ENCODE results near the gene ABLIM1. TPM values are rescaled to one million over a fixed set of nuclear protein-coding genes. Genes with fewer than 3 reads are reported as not detected.

The ABLIM1 gene
- total and polyA plus RNA-seq, 10 donors: 11.0 to 59.4 (median 38.7) TPM

GRCh38 chr10:114678820-114679219, 20.7 kb upstream of the ABLIM1 start:
- intact Hi-C loops (cut with DNase I; ENCODE audit: low total_unique reads): no loop called here
- DNase-seq: no peak
- Histone ChIP-seq H3K27me3 (replicated peaks in 1 of 7) (peaks cover 0 to 7% (median 0%) of the 10 kb centered on the region in 7 donors), H3K27ac (no peak overlapping the region), H3K9me3 (no peaks in the 10 kb centered on the region), H3K4me3 (no peak overlapping the region), H3K4me1 (peaks cover 0 to 24% (median 0%) of the 10 kb centered on the region in 6 donors), H3K36me3 (no peaks in the 10 kb centered on the region)
- WGBS, 5 donors: 65 to 88% (median 76%) methylated on average over 2 of the region's 2 CpGs
- TF ChIP-seq POLR2AphosphoS5 (IDR thresholded peaks at IDR 0.05): no peak

- WGBS, 5 donors: 79 to 94% (median 83%) methylated on average over 4 of the region's 4 CpGs
- Histone ChIP-seq H3K27ac (no peak overlapping the region), H3K27me3 (replicated peaks in 1 of 7) (peaks cover 0 to 7% (median 0%) of the 10 kb centered on the region in 7 donors), H3K9me3 (no peaks in the 10 kb centered on the region), H3K4me3 (no peak overlapping the region), H3K4me1 (peaks cover 0 to 19% (median 0%) of the 10 kb centered on the region in 6 donors), H3K36me3 (no peaks in the 10 kb centered on the region)
- intact Hi-C loops (cut with DNase I; ENCODE audit: low total_unique reads): no loop called here
- no peak for TF ChIP-seq CTCF (IDR thresholded peaks at IDR 0.05 in 8 of 11, conservative IDR thresholded peaks at IDR 0.05 in 3 of 11)
- no peak for TF ChIP-seq POLR2AphosphoS5 (IDR thresholded peaks at IDR 0.05)
- TF ChIP-seq POLR2A (IDR thresholded peaks at IDR 0.05): no peak
- DNase-seq: no peak
These were observed 20.3 kb upstream of the ABLIM1 start for GRCh38 chr10:114678336-114678735.

GRCh38 chr10:114674346-114674745, 16.3 kb upstream of the ABLIM1 start:
- intact Hi-C loops (cut with DNase I; ENCODE audit: low total_unique reads): no loop called here
- Histone ChIP-seq H3K36me3 (no peaks in the 10 kb centered on the region), H3K4me1 (no peaks in the 10 kb centered on the region), H3K27ac (peak overlapping the region in 2 of 8 donors; percentile 16 to 47), H3K4me3 (no peak overlapping the region), H3K27me3 (replicated peaks in 1 of 7) (no peaks in the 10 kb centered on the region), H3K9me3 (no peaks in the 10 kb centered on the region)
- no peak for DNase-seq
- no peak for TF ChIP-seq CTCF (IDR thresholded peaks at IDR 0.05 in 8 of 11, conservative IDR thresholded peaks at IDR 0.05 in 3 of 11)
- TF ChIP-seq POLR2A (IDR thresholded peaks at IDR 0.05): no peak
- TF ChIP-seq POLR2AphosphoS5 (IDR thresholded peaks at IDR 0.05): no peak
- WGBS, 5 donors: 52 to 81% (median 71%) methylated on average over 4 of the region's 4 CpGs

- Histone ChIP-seq H3K4me3 (no peak overlapping the region), H3K36me3 (no peaks in the 10 kb centered on the region), H3K27me3 (replicated peaks in 1 of 7) (no peaks in the 10 kb centered on the region), H3K27ac (no peak overlapping the region), H3K9me3 (peaks cover 0 to 4% (median 0%) of the 10 kb centered on the region in 8 donors), H3K4me1 (no peaks in the 10 kb centered on the region)
- no peak for DNase-seq
- TF ChIP-seq POLR2AphosphoS5 (IDR thresholded peaks at IDR 0.05): no peak
- TF ChIP-seq CTCF (IDR thresholded peaks at IDR 0.05 in 8 of 11, conservative IDR thresholded peaks at IDR 0.05 in 3 of 11): no peak
- no peak for TF ChIP-seq POLR2A (IDR thresholded peaks at IDR 0.05)
- WGBS, 5 donors: 91 to 96% (median 92%) methylated on average over 3 of the region's 3 CpGs
- intact Hi-C loops (cut with DNase I; ENCODE audit: low total_unique reads): no loop called here
These were observed 11.6 kb upstream of the ABLIM1 start for GRCh38 chr10:114669648-114670047.
